WTC11 (cell line): Measurements from ENCODE around the gene LMF1. TPM values are rescaled to one million over a fixed set of nuclear protein-coding genes. Genes with fewer than 3 reads are reported as not detected.
A peak's percentile ranks its signal among the peaks of the same experiment; 100 is the strongest.

Source experiments
- ATAC-seq: fragments of 200-7000 bp; cut with Tn5 transposase; 2 replicates; pipeline ENCODE4 v1.10.0; 2021; ENCODE audit warnings: mild to moderate bottlenecking, moderate library complexity
- CTCF ChIA-PET: fragments of 300-600 bp; sonication (Branson Sonifier 250); formaldehyde crosslinking; loops from one replicate; lab custom pipeline; 2021; ENCODE audit warnings: antibody characterized with exemption; lab: Charles Lee
- POLR2A ChIA-PET: fragments of 350-600 bp; sonication (Branson Sonifier 250); formaldehyde crosslinking; loops from one replicate; lab custom pipeline; 2021; ENCODE audit warnings: antibody characterized with exemption; lab: Charles Lee
- DNase-seq: peaks from one replicate; pipeline ENCODE4 v3.0.0; 2021; ENCODE audit warnings: low spot score
- H3K27ac Mint-ChIP-seq: 2 replicates; pipeline ENCODE4 v1.8.0; 2021; ENCODE audit warnings: mixed read lengths
- H3K27me3 Mint-ChIP-seq: 2 replicates; pipeline ENCODE4 v1.8.0; 2021; ENCODE audit warnings: low read depth, mild to moderate bottlenecking, moderate library complexity, mixed read lengths
- H3K36me3 Mint-ChIP-seq: 2 replicates; pipeline ENCODE4 v1.8.0; 2021; ENCODE audit warnings: mixed read lengths
- H3K4me1 Mint-ChIP-seq: 2 replicates; pipeline ENCODE4 v1.8.0; 2022; ENCODE audit warnings: mixed read lengths
- H3K4me3 Mint-ChIP-seq: 2 replicates; pipeline ENCODE4 v1.8.0; 2021; ENCODE audit warnings: mild to moderate bottlenecking, moderate library complexity, mixed read lengths
- H3K9me3 Mint-ChIP-seq: 2 replicates; pipeline ENCODE4 v1.8.0; 2021; ENCODE audit warnings: mixed read lengths
- ATF1 ChIP-seq: sonication (generic); formaldehyde crosslinking; IDR thresholded peaks from 2 replicates; pipeline ENCODE4 v1.8.1; 2023; ENCODE audit warnings: mild to moderate bottlenecking, moderate library complexity, missing genetic modification reagents
- CBFB ChIP-seq: sonication (generic); formaldehyde crosslinking; IDR thresholded peaks from 2 replicates; pipeline ENCODE4 v1.8.1; 2022; ENCODE audit warnings: mild to moderate bottlenecking, low read depth, missing genetic modification reagents
- CDX4 ChIP-seq: fragments of 250-450 bp; sonication (Bioruptor Pico); IDR thresholded peaks from 2 replicates; pipeline ENCODE4 v1.9.0; 2021; ENCODE audit warnings: moderate library complexity, mild to moderate bottlenecking, inconsistent platforms, borderline replicate concordance
- CREB1 ChIP-seq: sonication (generic); formaldehyde crosslinking; IDR thresholded peaks from 2 replicates; pipeline ENCODE4 v1.8.0; 2023; ENCODE audit warnings: mild to moderate bottlenecking, missing genetic modification reagents
- E2F4 ChIP-seq: sonication (generic); formaldehyde crosslinking; IDR thresholded peaks from 2 replicates; pipeline ENCODE4 v1.8.1; 2022; ENCODE audit warnings: low read depth, mild to moderate bottlenecking, moderate library complexity, missing genetic modification reagents, borderline replicate concordance
- ELF4 ChIP-seq: sonication (generic); formaldehyde crosslinking; IDR thresholded peaks from 2 replicates; pipeline ENCODE4 v1.8.1; 2022; ENCODE audit warnings: low read depth, mild to moderate bottlenecking, moderate library complexity, missing genetic modification reagents
- FOXJ3 ChIP-seq: sonication (generic); formaldehyde crosslinking; IDR thresholded peaks from 2 replicates; pipeline ENCODE4 v1.9.0; 2021; ENCODE audit warnings: missing genetic modification reagents, mild to moderate bottlenecking, borderline replicate concordance
- GTF2I ChIP-seq: fragments of 250-450 bp; sonication (Bioruptor Pico); conservative IDR thresholded peaks from 2 replicates; pipeline ENCODE4 v1.4.0; 2021; ENCODE audit warnings: mild to moderate bottlenecking
- NR2C2 ChIP-seq: sonication (generic); formaldehyde crosslinking; IDR thresholded peaks from 2 replicates; pipeline ENCODE4 v1.8.0; 2022; ENCODE audit warnings: mild to moderate bottlenecking, missing genetic modification reagents
- NR3C1 ChIP-seq: sonication (generic); formaldehyde crosslinking; conservative IDR thresholded peaks from 2 replicates; pipeline ENCODE4 v1.8.1; 2023; ENCODE audit warnings: low read depth, mild to moderate bottlenecking, missing genetic modification reagents
- OVOL2 ChIP-seq: fragments of 250-450 bp; sonication (Bioruptor Pico); IDR thresholded peaks from 2 replicates; pipeline ENCODE4 v1.9.0; 2021; ENCODE audit warnings: mild to moderate bottlenecking, borderline replicate concordance
- SMAD3 ChIP-seq: sonication (generic); formaldehyde crosslinking; IDR thresholded peaks from 2 replicates; pipeline ENCODE4 v1.8.0; 2022; ENCODE audit warnings: missing genetic modification reagents, mild to moderate bottlenecking, borderline replicate concordance
- SMAD4 ChIP-seq: sonication (generic); formaldehyde crosslinking; IDR thresholded peaks from 2 replicates; pipeline ENCODE4 v1.8.0; 2022; ENCODE audit warnings: mild to moderate bottlenecking, missing genetic modification reagents
- SP1 ChIP-seq: sonication (generic); formaldehyde crosslinking; conservative IDR thresholded peaks from 2 replicates; pipeline ENCODE4 v1.8.1; 2022; ENCODE audit warnings: missing genetic modification reagents
- TCF7 ChIP-seq: sonication (generic); formaldehyde crosslinking; IDR thresholded peaks from 2 replicates; pipeline ENCODE4 v1.8.0; 2022; ENCODE audit warnings: mild to moderate bottlenecking, low read depth, missing genetic modification reagents, moderate library complexity
- TEAD4 ChIP-seq: sonication (generic); formaldehyde crosslinking; IDR thresholded peaks from 2 replicates; pipeline ENCODE4 v1.8.0; 2022; ENCODE audit warnings: mild to moderate bottlenecking, missing genetic modification reagents
- ZBTB43 ChIP-seq: sonication (generic); formaldehyde crosslinking; IDR thresholded peaks from 2 replicates; pipeline ENCODE4 v1.8.1; 2023; ENCODE audit warnings: mild to moderate bottlenecking, missing genetic modification reagents
- ZNF219 ChIP-seq: sonication (generic); formaldehyde crosslinking; IDR thresholded peaks from 2 replicates; pipeline ENCODE4 v1.8.0; 2023; ENCODE audit warnings: missing genetic modification reagents, mild to moderate bottlenecking, borderline replicate concordance
- ZNF232 ChIP-seq: sonication (generic); formaldehyde crosslinking; IDR thresholded peaks from 2 replicates; pipeline ENCODE4 v1.8.0; 2022; ENCODE audit warnings: mild to moderate bottlenecking, missing genetic modification reagents
- ZNF512 ChIP-seq: sonication (generic); formaldehyde crosslinking; IDR thresholded peaks from 2 replicates; pipeline ENCODE4 v1.8.1; 2022; ENCODE audit warnings: missing genetic modification reagents, borderline replicate concordance
- total RNA-seq: library from RNA; stranded (reverse); gene quantifications from 3 replicates; pipeline ENCODE4 v1.2.3, GENCODE V29; 2021

The LMF1 gene
- total RNA-seq, 1 experiment from 2014 or later = 10.5 TPM

GRCh38 chr16:931626-932500 lies 38.9 kb downstream of the LMF1 start:
- ATAC-seq = no peak
- Mint-ChIP-seq H3K27ac (peak overlapping the region; percentile 30), H3K27me3 (no peaks in the 10 kb centered on the region), H3K9me3 (no peaks in the 10 kb centered on the region), H3K36me3 (no peaks in the 10 kb centered on the region; the same call in 1 of the 2 replicates), H3K4me1 (peaks cover 8% of the 10 kb centered on the region), H3K4me3 (no peak overlapping the region)
- ChIA-PET CTCF (interaction anchor here (1.5 kb wide), 1 partner anchor 54 kb away, joined by 3 read pairs; no protein-coding TSS in a partner anchor), POLR2A (no interaction called here)
- no peak for DNase-seq
- TF ChIP-seq ELF4 (CRISPR knock-in tag) (no peak), ZNF232 (no peak), ATF1 (CRISPR knock-in tag) (no peak), NR3C1 (CRISPR knock-in tag) (no peak)

- Mint-ChIP-seq H3K9me3 (peaks cover 6% of the 10 kb centered on the region), H3K27me3 (no peaks in the 10 kb centered on the region), H3K36me3 (peaks cover 7% of the 10 kb centered on the region), H3K4me1 (peaks cover 8% of the 10 kb centered on the region), H3K27ac (peak overlapping the region; percentile 30), H3K4me3 (no peak overlapping the region)
- ChIA-PET CTCF (interaction anchor here (1.5 kb wide), 1 partner anchor 53 kb away, joined by 3 read pairs; no protein-coding TSS in a partner anchor), POLR2A (interaction anchor here (0.9 kb wide), 1 partner anchor 105 kb away, joined by 3 read pairs; no protein-coding TSS in a partner anchor)
- TF ChIP-seq ZNF219 (CRISPR knock-in tag) (no peak), E2F4 (CRISPR knock-in tag) (no peak), NR2C2 (no peak), CDX4 (CRISPR knock-in tag) (no peak), TCF7 (CRISPR knock-in tag) (no peak), SP1 (CRISPR knock-in tag) (no peak), CREB1 (no peak), SMAD3 (CRISPR knock-in tag) (no peak), ZNF512 (CRISPR knock-in tag) (no peak), GTF2I (CRISPR knock-in tag) (no peak), FOXJ3 (no peak), SMAD4 (CRISPR knock-in tag) (no peak), OVOL2 (CRISPR knock-in tag) (no peak)
- ATAC-seq (no peak), DNase-seq (no peak)
These were observed 39.6 kb downstream of the LMF1 start for GRCh38 chr16:931171-931570.

- POLR2A ChIA-PET = interaction anchor here (0.6 to 0.9 kb wide), 2 partner anchors 106 to 548 kb away, joined by 3 read pairs; no protein-coding TSS in a partner anchor
- H3K27me3 Mint-ChIP-seq = no peaks in the 10 kb centered on the region; the same call in 1 of the 2 replicates
- ATAC-seq = no peak
- TF ChIP-seq ZBTB43 (CRISPR knock-in tag) (no peak), CBFB (no peak), TEAD4 (CRISPR knock-in tag) (no peak), GTF2I (CRISPR knock-in tag) (no peak)
- TF ChIP-seq, all 79 proteins: peak for 0
- Mint-ChIP-seq H3K4me1 (peaks cover 8% of the 10 kb centered on the region), H3K4me3 (no peak overlapping the region), H3K27ac (no peak overlapping the region; the same call in 1 of the 2 replicates), H3K36me3 (peaks cover 12% of the 10 kb centered on the region), H3K9me3 (peaks cover 12% of the 10 kb centered on the region)
- DNase-seq = no peak
- CTCF ChIA-PET = interaction anchor here (0.5 to 1.5 kb wide), 3 partner anchors 44 to 122 kb away, joined by 3 to 4 read pairs (median 3); no protein-coding TSS in a partner anchor
These were observed 40.3 kb downstream of the LMF1 start for GRCh38 chr16:930511-930910.
